H9 (cell line): ENCODE measurements around the gene NTSR2. TPM values are rescaled to one million over a fixed set of nuclear protein-coding genes. Genes with fewer than 3 reads are reported as not detected.

Experiments used
- DNase-seq: peaks from one replicate; pipeline ENCODE4 v3.0.0-alpha.2; 2017
- H2AFZ ChIP-seq: one replicate; pipeline ENCODE4 v1.6.1; 2013; ENCODE audit warnings: mild to moderate bottlenecking, low read length, control low read depth, moderate library complexity
- H2AK5ac ChIP-seq: 2 replicates; pipeline ENCODE4 v1.6.1; 2013; ENCODE audit warnings: low read length, control low read depth, mixed read lengths; ENCODE audit not compliant: insufficient read length
- H2BK120ac ChIP-seq: one replicate; pipeline ENCODE4 v1.6.1; 2013; ENCODE audit warnings: low read depth, mild to moderate bottlenecking, low read length, control low read depth, inconsistent platforms; ENCODE audit not compliant: poor library complexity, severe bottlenecking
- H2BK12ac ChIP-seq: 2 replicates; pipeline ENCODE4 v1.6.1; 2013; ENCODE audit warnings: low read length, control low read depth, mixed read lengths, low read depth; ENCODE audit not compliant: insufficient read length
- H2BK15ac ChIP-seq: 2 replicates; pipeline ENCODE4 v1.6.1; 2013; ENCODE audit warnings: low read depth, low read length, control low read depth
- H2BK20ac ChIP-seq: one replicate; pipeline ENCODE4 v1.6.1; 2013; ENCODE audit warnings: low read depth, mild to moderate bottlenecking, low read length, control low read depth, inconsistent platforms; ENCODE audit not compliant: poor library complexity, severe bottlenecking
- H2BK5ac ChIP-seq: 2 replicates; pipeline ENCODE4 v1.6.1; 2013; ENCODE audit warnings: low read length, control low read depth, mixed read lengths; ENCODE audit not compliant: insufficient read length
- H3K14ac ChIP-seq: 2 replicates; pipeline ENCODE4 v1.6.1; 2013; ENCODE audit warnings: low read length, control low read depth; ENCODE audit not compliant: insufficient read depth
- H3K18ac ChIP-seq: 2 replicates; pipeline ENCODE4 v1.6.1; 2013; ENCODE audit warnings: low read depth, mild to moderate bottlenecking, mixed read lengths, low read length, control low read depth; ENCODE audit not compliant: insufficient read length
- H3K23ac ChIP-seq: 2 replicates; pipeline ENCODE4 v1.6.1; 2013; ENCODE audit warnings: low read length, control low read depth, mixed read lengths, low read depth; ENCODE audit not compliant: insufficient read length
- H3K23me2 ChIP-seq: 2 replicates; pipeline ENCODE4 v1.6.1; 2013; ENCODE audit warnings: low read depth, mild to moderate bottlenecking, mixed read lengths, low read length, control low read depth; ENCODE audit not compliant: insufficient read length, poor library complexity, severe bottlenecking
- H3K27ac ChIP-seq: 2 replicates; pipeline ENCODE4 v1.5.1; 2013; ENCODE audit warnings: low read length, control low read depth, mixed read lengths, low read depth; ENCODE audit not compliant: insufficient read length
- H3K27me3 ChIP-seq: 2 replicates; pipeline ENCODE4 v1.6.1; 2013; ENCODE audit warnings: low read length, control low read depth, inconsistent platforms; ENCODE audit not compliant: insufficient read depth
- H3K4ac ChIP-seq: 2 replicates; pipeline ENCODE4 v1.6.1; 2013; ENCODE audit warnings: low read depth, mild to moderate bottlenecking, control low read depth, inconsistent platforms, low read length, moderate library complexity
- H3K4me1 ChIP-seq: 2 replicates; pipeline ENCODE4 v1.6.1; 2013; ENCODE audit warnings: low read length, control low read depth, inconsistent platforms; ENCODE audit not compliant: insufficient read depth
- H3K4me2 ChIP-seq: 2 replicates; pipeline ENCODE4 v1.6.1; 2013; ENCODE audit warnings: low read length, control low read depth, mixed read lengths; ENCODE audit not compliant: insufficient read length, insufficient read depth
- H3K56ac ChIP-seq: 2 replicates; pipeline ENCODE4 v1.6.1; 2013; ENCODE audit warnings: low read depth, mild to moderate bottlenecking, mixed read lengths, low read length, control low read depth; ENCODE audit not compliant: insufficient read length
- H3K79me1 ChIP-seq: 2 replicates; pipeline ENCODE4 v1.6.1; 2013; ENCODE audit warnings: low read depth, mild to moderate bottlenecking, moderate library complexity, low read length, control low read depth, inconsistent platforms; ENCODE audit not compliant: insufficient read depth, poor library complexity, severe bottlenecking
- H3K79me2 ChIP-seq: 2 replicates; pipeline ENCODE4 v1.6.1; 2013; ENCODE audit warnings: low read length, control low read depth, inconsistent platforms; ENCODE audit not compliant: insufficient read depth
- H3K9ac ChIP-seq: 2 replicates; pipeline ENCODE4 v1.6.1; 2013; ENCODE audit warnings: low read length, control low read depth, mixed read lengths; ENCODE audit not compliant: insufficient read length; ENCODE audit errors: extremely low read depth
- H3K9me3 ChIP-seq: one replicate; pipeline ENCODE4 v1.6.1; 2013; ENCODE audit warnings: low read depth, low read length, inconsistent platforms; ENCODE audit not compliant: control insufficient read depth
- H3T11ph ChIP-seq: one replicate; pipeline ENCODE4 v1.6.1; 2013; ENCODE audit warnings: mild to moderate bottlenecking, low read length, control low read depth, inconsistent platforms
- H4K20me1 ChIP-seq: one replicate; pipeline ENCODE4 v1.6.1; 2013; ENCODE audit not compliant: control insufficient read depth, insufficient read length, insufficient read depth
- H4K5ac ChIP-seq: 2 replicates; pipeline ENCODE4 v1.6.1; 2013; ENCODE audit warnings: low read depth, mild to moderate bottlenecking, mixed read lengths, low read length, control low read depth; ENCODE audit not compliant: insufficient read length
- H4K8ac ChIP-seq: replicated peaks from 2 replicates; pipeline ENCODE4 v1.6.1; 2013; ENCODE audit warnings: low read length, control low read depth, mixed read lengths, low read depth; ENCODE audit not compliant: insufficient read length
- H4K91ac ChIP-seq: 2 replicates; pipeline ENCODE4 v1.6.1; 2013; ENCODE audit warnings: low read depth, mild to moderate bottlenecking, moderate library complexity, mixed read lengths, low read length, control low read depth; ENCODE audit not compliant: insufficient read length
- H3K27ac Mint-ChIP-seq, 3 experiments: 2 replicates in 2 of 3; 3 replicates in 1 of 3; pipeline ENCODE4 v1.8.0; 2020 to 2021; ENCODE audit warnings: mixed read lengths in 3 of 3, mild to moderate bottlenecking in 1 of 3, moderate library complexity in 1 of 3
- H3K27me3 Mint-ChIP-seq: 2 replicates; pipeline ENCODE4 v1.8.0; 2021; ENCODE audit warnings: low read depth, mild to moderate bottlenecking, moderate library complexity, mixed read lengths
- H3K36me3 Mint-ChIP-seq, 3 experiments: 2 replicates in 2 of 3; 3 replicates in 1 of 3; pipeline ENCODE4 v1.8.0; 2020 to 2021; ENCODE audit warnings: low read depth in 3 of 3, mixed read lengths in 3 of 3; ENCODE audit not compliant: insufficient read depth in 1 of 3
- H3K4me1 Mint-ChIP-seq, 2 experiments: 2 replicates each; pipeline ENCODE4 v1.8.0; 2020; ENCODE audit warnings: mixed read lengths in 2 of 2
- H3K4me3 Mint-ChIP-seq, 2 experiments: 2 replicates in 1 of 2; 3 replicates in 1 of 2; pipeline ENCODE4 v1.8.0; 2020 to 2021; ENCODE audit warnings: mild to moderate bottlenecking in 2 of 2, mixed read lengths in 2 of 2, moderate library complexity in 1 of 2
- H3K9me3 Mint-ChIP-seq, 2 experiments: 2 replicates in 1 of 2; 3 replicates in 1 of 2; pipeline ENCODE4 v1.8.0; 2020; ENCODE audit warnings: mild to moderate bottlenecking in 2 of 2, mixed read lengths in 2 of 2, moderate library complexity in 1 of 2
- CTCF ChIP-seq: fragments of 200-600 bp; sonication (generic); conservative IDR thresholded peaks from 3 replicates; pipeline ENCODE4 v1.8.0; 2021; ENCODE audit warnings: antibody characterized with exemption, mild to moderate bottlenecking
- WGBS: extraction: QIAGEN DNeasy Blood & Tissue Kit; methylation state at CpG from one replicate; pipeline ENCODE4 v1.1.7; 2013; ENCODE audit warnings: missing lambda C conversion rate, low lambda C conversion rate, mixed read lengths; ENCODE audit not compliant: insufficient read length; ENCODE audit errors: extremely low coverage; 5-methylcytosine and 5-hydroxymethylcytosine counted together
- total RNA-seq: library from RNA; stranded (reverse); gene quantifications from 2 replicates; pipeline ENCODE4 v1.2.1, GENCODE V29; 2021

Gene NTSR2
- total RNA-seq, 1 experiment from 2014 or later = not detected

GRCh38 chr2:11698009-11698922 is 28.3 kb upstream of the NTSR2 start:
- H3K27me3 ChIP-seq = no peaks in the 10 kb centered on the region
- H3K9ac ChIP-seq = no peak overlapping the region
- H2AFZ ChIP-seq = no peak overlapping the region
- no peak overlapping the region for H2BK12ac ChIP-seq
- H3K18ac ChIP-seq = no peak overlapping the region
- no peak overlapping the region for H2BK120ac ChIP-seq
- no peaks in the 10 kb centered on the region for H3K23me2 ChIP-seq
- no peak overlapping the region for H3K56ac ChIP-seq
- no peak overlapping the region for H2BK5ac ChIP-seq
- Mint-ChIP-seq H3K9me3 (no peaks in the 10 kb centered on the region), H3K27me3 (no peaks in the 10 kb centered on the region), H3K4me3 (no peak overlapping the region), H3K36me3 (no peaks in the 10 kb centered on the region), H3K27ac (no peak overlapping the region), H3K4me1 (no peaks in the 10 kb centered on the region; a peak in 1 of 4 replicates)
- H2BK20ac ChIP-seq = no peak overlapping the region
- WGBS = no CpG with 5 or more reads among the region's 24 CpGs
- TF ChIP-seq CTCF = no peak
- H2AK5ac ChIP-seq = no peak overlapping the region
- no peaks in the 10 kb centered on the region for H4K20me1 ChIP-seq
- H3T11ph ChIP-seq = no peak overlapping the region
- H3K4me2 ChIP-seq = no peak overlapping the region
- no peak overlapping the region for H3K4ac ChIP-seq
- H4K91ac ChIP-seq = no peak overlapping the region
- H3K27ac ChIP-seq = no peak overlapping the region
- H3K9me3 ChIP-seq = no peaks in the 10 kb centered on the region
- no peak overlapping the region for H3K14ac ChIP-seq
- H2BK15ac ChIP-seq = no peak overlapping the region
- H4K5ac ChIP-seq = no peak overlapping the region
- no peaks in the 10 kb centered on the region for H3K4me1 ChIP-seq
- no peak overlapping the region for H3K23ac ChIP-seq
- no peak overlapping the region for H4K8ac ChIP-seq
- no peaks in the 10 kb centered on the region for H3K79me1 ChIP-seq
- DNase-seq = no peak
- no peaks in the 10 kb centered on the region for H3K79me2 ChIP-seq
